Erythroblast (primary cell): ENCODE data around the gene NDUFS6.

ENCODE experiments used
- GATA1 ChIP-seq: IDR thresholded peaks from 2 replicates; pipeline ENCODE4 v1.6.1; 2011; ENCODE audit warnings: low read depth, mild to moderate bottlenecking, control low read depth, low read length, moderate library complexity
- POLR2A ChIP-seq: IDR thresholded peaks from 2 replicates; pipeline ENCODE4 v1.6.1; 2011; ENCODE audit warnings: mild to moderate bottlenecking, low read length

GRCh38 chr5:1795931-1796330, 5.3 kb upstream of the NDUFS6 start:
- TF ChIP-seq POLR2A (no peak), GATA1 (no peak)
